ENCODE results near the gene SCAMP5. TPM values are rescaled to one million over a fixed set of nuclear protein-coding genes. Genes with fewer than 3 reads are reported as not detected.

Gene SCAMP5
- total and polyA plus RNA-seq, 7 donors: 1.3 to 26.5 (median 3.9) TPM

- Histone ChIP-seq H3K36me3 (no peaks in the 10 kb centered on the region), H3K4me3 (no peak overlapping the region), H3K27ac (no peak overlapping the region), H3K4me1 (peaks cover 0 to 2% (median under 1%) of the 10 kb centered on the region in 4 donors), H3K9me3 (no peaks in the 10 kb centered on the region), H3K27me3 (peaks cover 4 to 30% (median 24%) of the 10 kb centered on the region in 3 donors)
- 88% methylated on average over 6 of the region's 6 CpGs for WGBS, 2 donors
- TF ChIP-seq POLR2A (IDR thresholded peaks at IDR 0.05): no peak
- TF ChIP-seq CTCF (IDR thresholded peaks at IDR 0.05): no peak
- no peak for TF ChIP-seq EP300 (IDR thresholded peaks at IDR 0.05)
- no peak for TF ChIP-seq POLR2AphosphoS5 (IDR thresholded peaks at IDR 0.05)
- intact Hi-C loops (cut with DNase I): no loop called here
- DNase-seq: no peak
Measured at GRCh38 chr15:75001310-75001709, 5.9 kb downstream of the SCAMP5 start.

- WGBS, 2 donors: 71 to 82% methylated on average over 7 of the region's 7 CpGs
- no peaks in the 10 kb centered on the region for H3K4me1 ChIP-seq
- intact Hi-C loops (cut with DNase I): no loop called here
- H3K36me3 ChIP-seq: no peaks in the 10 kb centered on the region
- no peak overlapping the region for H3K4me3 ChIP-seq
- peaks cover 0 to 19% (median 15%) of the 10 kb centered on the region in 3 donors for H3K27me3 ChIP-seq
- TF ChIP-seq CTCF (IDR thresholded peaks at IDR 0.05): no peak
- no peak for TF ChIP-seq POLR2A (IDR thresholded peaks at IDR 0.05)
- no peak for TF ChIP-seq EP300 (IDR thresholded peaks at IDR 0.05)
- no peak for TF ChIP-seq POLR2AphosphoS5 (IDR thresholded peaks at IDR 0.05)
- H3K27ac ChIP-seq: no peak overlapping the region
- H3K9me3 ChIP-seq: no peaks in the 10 kb centered on the region
- DNase-seq: no peak
Measured at GRCh38 chr15:75002398-75002797, 7.0 kb downstream of the SCAMP5 start.

- no peaks in the 10 kb centered on the region for H3K27me3 ChIP-seq
- no peaks in the 10 kb centered on the region for H3K9me3 ChIP-seq
- TF ChIP-seq EP300 (IDR thresholded peaks at IDR 0.05): no peak
- TF ChIP-seq CTCF (IDR thresholded peaks at IDR 0.05): no peak
- no peak for TF ChIP-seq POLR2A (IDR thresholded peaks at IDR 0.05)
- no peak for TF ChIP-seq POLR2AphosphoS5 (IDR thresholded peaks at IDR 0.05)
- H3K36me3 ChIP-seq: no peaks in the 10 kb centered on the region
- WGBS, 2 donors: 80 to 92% methylated on average over 13 of the region's 13 CpGs
- intact Hi-C loops (cut with DNase I): no loop called here
- no peak overlapping the region for H3K27ac ChIP-seq
- no peak overlapping the region for H3K4me3 ChIP-seq
- no peak for DNase-seq
- H3K4me1 ChIP-seq: no peaks in the 10 kb centered on the region
Measured at GRCh38 chr15:75007216-75007615, 11.9 kb downstream of the SCAMP5 start.

GRCh38 chr15:75008221-75008625 is 12.9 kb downstream of the SCAMP5 start:
- H3K27ac ChIP-seq: no peak overlapping the region
- H3K9me3 ChIP-seq: no peaks in the 10 kb centered on the region
- H3K27me3 ChIP-seq: no peaks in the 10 kb centered on the region
- WGBS, 2 donors: 62 to 86% methylated on average over 5 of the region's 5 CpGs
- no peak overlapping the region for H3K4me3 ChIP-seq
- H3K36me3 ChIP-seq: no peaks in the 10 kb centered on the region
- no peak for DNase-seq
- TF ChIP-seq POLR2AphosphoS5 (IDR thresholded peaks at IDR 0.05) (no peak), POLR2A (IDR thresholded peaks at IDR 0.05) (no peak), CTCF (IDR thresholded peaks at IDR 0.05) (no peak), EP300 (IDR thresholded peaks at IDR 0.05) (no peak)
- no peaks in the 10 kb centered on the region for H3K4me1 ChIP-seq
- intact Hi-C loops (cut with DNase I): no loop called here

- H3K9me3 ChIP-seq: no peaks in the 10 kb centered on the region
- no peaks in the 10 kb centered on the region for H3K36me3 ChIP-seq
- H3K27me3 ChIP-seq: no peaks in the 10 kb centered on the region
- WGBS, 2 donors: 56 to 80% methylated on average over 6 of the region's 6 CpGs
- H3K4me1 ChIP-seq: no peaks in the 10 kb centered on the region
- no peak overlapping the region for H3K27ac ChIP-seq
- no peak overlapping the region for H3K4me3 ChIP-seq
- no peak for DNase-seq
- intact Hi-C loops (cut with DNase I): no loop called here
- TF ChIP-seq EP300 (IDR thresholded peaks at IDR 0.05) (no peak), POLR2A (IDR thresholded peaks at IDR 0.05) (no peak), POLR2AphosphoS5 (IDR thresholded peaks at IDR 0.05) (no peak), CTCF (IDR thresholded peaks at IDR 0.05) (no peak)
Measured at GRCh38 chr15:75008629-75009326, 13.4 kb downstream of the SCAMP5 start.
